ENCODE measurements around the gene NNT.
"Not testable (repeated sequence)": the region's sequence is repeated elsewhere in the genome, so short reads cannot be mapped to it uniquely, and the experiment has no call there.

The NNT gene

DNA sequence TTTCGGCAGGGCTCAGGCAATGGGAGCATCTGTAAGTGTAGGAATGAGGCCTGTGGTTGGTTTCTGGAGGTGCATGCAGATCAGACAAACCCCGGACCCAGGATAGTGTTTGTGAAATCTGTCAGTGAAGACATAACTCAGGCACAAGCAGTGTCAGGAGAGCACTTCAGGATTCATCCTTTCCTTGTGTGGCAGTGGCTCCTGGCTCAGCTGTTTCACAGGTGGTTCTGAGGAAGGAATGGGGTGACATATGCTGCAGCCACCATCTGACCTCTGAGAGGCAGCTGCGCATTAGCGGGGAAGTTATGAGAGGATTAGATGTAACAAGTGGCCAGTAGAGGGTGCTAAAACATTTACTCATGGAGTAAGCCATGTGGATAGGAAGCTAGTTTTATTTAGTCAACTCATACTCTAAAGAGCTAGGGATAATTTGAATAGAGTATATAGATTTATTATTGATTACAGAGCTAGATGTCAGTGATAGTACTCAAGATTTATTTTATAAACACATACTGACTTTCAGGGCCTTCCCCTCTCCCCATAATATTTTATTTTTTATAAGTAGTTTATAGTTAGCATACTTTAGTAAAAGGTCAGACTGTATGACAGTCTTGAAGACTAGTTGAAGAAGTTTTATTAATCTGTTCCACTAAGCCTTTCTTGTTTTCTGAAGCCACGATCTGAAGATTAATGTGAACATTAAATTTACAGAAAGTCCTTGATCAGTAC, 28.4 kb downstream of the NNT start:
- no peak for DNase-seq

DNA sequence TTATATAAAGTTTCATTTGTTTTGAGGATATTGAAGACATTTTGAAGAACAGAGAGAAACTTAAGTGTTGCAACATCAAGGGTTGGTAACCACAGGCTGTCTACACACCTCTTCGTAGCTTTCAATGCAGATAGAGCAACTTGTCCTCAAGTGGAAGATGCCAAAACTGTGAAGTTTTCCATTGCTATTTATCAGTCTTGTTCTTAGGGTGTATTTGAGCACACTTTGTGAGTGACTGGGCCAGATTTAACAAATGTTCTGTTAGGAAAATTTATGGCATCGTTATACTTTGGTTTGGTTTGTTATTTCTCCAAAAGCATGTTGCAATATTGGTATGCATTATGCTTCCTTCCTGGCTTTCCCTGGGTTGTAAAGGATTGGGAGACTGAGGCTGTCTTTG, 31.6 kb downstream of the NNT start:
- DNase-seq = no peak

DNA sequence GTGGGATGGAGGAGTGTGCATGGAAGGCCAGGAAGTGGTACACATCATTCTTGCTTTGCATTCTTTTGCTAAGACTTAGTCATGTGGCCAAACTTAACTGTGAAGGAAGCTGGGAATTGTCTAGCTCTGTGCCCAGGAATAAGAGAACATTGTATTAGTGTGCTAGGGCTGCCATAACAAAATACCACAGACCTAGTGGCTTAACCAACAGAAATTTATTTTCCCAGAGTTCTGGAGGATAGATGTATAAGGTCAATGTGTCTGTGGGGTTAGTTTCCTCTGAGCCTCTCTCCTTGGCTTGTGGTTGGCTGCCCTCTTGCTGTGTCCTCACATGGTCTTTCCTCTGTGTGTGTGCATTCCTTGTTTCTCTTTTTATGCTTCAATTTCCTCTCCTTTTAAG, 32.4 kb downstream of the NNT start:
- DNase-seq = no peak

DNA sequence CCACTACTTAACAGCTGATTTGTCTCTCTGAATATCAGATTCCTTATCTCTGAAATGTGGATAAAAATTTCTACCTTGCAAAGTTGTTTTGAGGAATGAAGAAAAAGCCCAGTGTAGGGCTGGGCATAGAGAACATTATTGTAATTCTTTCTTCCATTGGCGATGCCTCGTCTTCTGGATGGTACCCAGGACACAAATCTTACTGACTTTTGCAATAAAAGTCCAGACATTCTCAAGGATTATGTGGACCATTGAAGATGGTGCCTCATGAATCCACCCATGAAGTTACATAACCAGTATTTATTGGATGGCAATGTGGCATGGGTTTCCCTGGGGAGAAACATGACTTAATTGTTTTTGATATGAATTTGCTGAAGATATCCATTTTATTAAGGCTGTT, 33.1 kb downstream of the NNT start:
- no peak for DNase-seq

DNA sequence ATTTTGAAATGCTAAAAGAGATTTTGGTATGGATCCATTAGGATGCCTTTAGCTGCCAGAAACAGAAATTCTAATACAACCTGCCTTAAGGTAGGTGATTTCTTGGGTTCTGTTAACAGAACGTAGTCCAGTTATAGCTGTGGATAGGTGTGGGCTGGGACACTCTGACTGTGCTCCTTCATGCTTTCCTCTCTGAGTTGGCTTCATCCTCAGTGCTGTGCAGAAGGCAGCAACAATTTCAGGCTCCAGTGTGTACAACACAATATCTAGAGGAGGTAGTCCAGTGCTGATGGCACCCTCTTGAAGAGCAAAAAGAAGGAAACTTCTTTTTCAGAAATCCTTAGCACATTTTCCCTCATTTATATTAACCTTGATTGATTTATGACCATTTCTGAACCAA, 34.4 kb downstream of the NNT start:
- DNase-seq = no peak

DNA sequence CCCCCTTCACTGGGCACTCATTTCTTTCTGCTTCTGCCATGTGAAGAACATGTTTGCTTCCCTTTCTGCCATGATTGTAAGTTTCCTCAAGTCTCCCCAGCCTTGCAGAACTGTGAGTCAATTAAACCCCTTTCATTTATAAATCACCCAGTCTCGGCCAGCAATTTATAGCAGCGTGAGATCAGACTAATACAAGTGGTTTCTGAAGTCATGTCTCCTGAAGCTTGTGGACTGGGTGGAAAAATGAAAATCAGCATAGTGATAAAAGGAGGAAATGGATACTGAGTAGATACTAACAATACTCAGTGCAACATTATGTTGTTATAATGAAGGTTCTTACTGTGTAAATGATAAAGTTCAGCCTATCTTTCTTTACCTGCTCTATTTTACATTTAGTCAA, 35.1 kb downstream of the NNT start:
- no peak for DNase-seq

DNA sequence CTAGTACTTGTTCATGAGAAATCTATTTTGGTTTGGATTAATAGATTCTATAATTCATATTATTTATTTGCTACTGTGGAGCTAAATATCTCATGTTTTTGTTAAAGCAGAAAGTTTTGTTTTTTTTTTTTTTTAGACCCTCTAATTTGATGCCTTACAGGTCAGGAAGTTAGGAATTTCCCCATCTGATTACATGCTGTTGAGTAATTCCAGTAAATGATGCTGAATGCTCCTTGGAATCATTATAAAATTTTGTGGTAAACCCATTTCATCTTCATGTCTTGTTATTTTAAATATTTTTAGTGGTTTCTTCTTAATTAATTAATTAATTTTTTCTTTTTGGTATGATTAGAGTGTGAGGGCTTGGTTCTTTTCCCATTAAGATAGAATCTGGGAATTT, 35.6 kb downstream of the NNT start:
- DNase-seq = no peak

DNA sequence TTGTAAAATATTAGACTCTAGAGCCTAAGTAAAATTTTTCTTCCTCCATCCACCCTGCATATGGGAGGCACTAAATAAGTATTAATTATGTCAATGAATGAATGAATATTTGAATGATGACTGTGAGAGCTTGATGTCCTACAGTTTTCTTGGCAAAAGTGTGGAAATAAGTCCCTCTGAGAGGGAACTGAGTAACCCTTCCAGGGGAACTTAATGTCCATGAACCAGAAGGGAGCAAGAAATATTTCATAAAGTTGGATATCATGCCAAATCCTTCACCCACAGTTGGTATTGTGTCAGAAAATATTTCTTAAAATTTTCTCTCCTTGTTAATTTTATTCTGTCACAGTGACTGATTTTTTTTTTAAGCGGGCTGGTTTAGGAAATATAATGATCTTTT, 36.6 kb downstream of the NNT start:
- no peak for DNase-seq

DNA sequence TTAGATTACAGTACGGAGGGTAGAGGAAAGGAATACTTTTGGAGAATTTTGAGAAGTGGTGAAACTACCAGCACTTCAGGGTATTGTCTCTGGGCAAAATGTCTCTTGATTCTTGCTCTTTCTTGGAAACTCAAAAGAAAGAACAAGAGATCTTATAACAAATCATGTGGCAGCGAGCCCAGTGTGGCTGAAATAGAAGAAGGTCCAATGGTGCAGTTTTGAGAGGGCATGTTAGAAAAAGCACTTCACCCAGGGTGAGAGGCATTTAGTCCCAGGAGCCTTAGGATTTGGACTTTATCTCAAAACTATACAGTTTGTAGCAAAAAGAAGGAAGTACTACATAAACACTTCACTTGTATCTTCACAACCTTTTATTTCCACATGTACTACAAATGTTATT, 39.4 kb downstream of the NNT start:
- DNase-seq = no peak

DNA sequence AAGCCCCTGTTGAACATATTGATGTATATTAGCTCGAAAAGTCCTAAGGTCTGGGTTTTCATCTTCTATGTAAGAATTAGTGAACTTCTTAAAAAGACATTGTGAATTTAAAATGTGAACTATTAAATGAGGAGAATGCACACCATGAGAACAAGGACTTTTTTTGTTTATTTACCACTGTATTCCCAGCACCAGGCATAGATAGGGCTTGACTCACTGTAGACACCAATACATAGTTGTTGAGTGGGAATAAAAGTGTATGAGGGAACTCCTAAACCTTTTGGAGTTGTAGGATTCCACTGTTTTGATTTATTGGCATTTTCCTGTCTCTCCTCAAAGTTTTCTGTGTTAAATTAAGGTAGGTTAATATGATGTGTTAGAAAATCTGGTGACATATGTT, 40.3 kb downstream of the NNT start:
- no peak for DNase-seq

DNA sequence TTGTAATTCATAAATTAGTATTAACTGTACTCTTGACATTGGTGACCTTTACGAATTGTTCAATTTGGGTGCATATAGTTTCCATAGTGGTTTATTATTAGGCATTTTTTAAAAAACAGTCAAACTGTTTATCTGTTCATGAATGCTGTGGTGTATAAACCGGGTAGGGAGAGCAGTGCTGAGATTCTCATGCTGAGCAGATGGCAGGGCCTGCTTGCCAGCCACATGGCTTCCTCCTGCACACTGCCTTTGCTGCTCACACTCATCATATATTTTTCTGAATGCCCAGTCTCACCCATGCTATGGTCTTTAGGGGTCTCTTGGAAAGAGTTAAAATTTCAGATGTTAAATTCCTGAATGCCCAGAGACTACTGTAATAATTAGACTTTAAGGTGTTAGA, 40.8 kb downstream of the NNT start:
- DNase-seq = no peak

DNA sequence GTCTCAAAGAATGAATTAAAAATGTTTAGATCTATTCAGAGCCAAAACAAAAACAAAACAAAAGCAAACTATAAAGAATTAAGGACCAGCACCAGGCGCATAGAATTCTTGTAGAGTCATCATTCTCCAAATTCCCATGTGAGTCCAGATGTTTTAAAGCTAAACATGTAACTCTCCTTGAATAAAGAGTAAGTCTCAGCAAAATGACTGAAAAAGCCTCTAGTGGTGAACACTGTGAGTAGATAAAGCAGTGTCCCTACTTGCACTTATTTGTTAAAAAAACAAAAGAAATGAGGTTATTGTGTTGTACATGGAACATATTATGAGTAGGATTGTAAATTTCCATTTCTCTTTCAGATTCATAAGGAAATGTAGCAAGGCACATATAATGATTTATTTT, 44.0 kb downstream of the NNT start:
- DNase-seq = no peak

DNA sequence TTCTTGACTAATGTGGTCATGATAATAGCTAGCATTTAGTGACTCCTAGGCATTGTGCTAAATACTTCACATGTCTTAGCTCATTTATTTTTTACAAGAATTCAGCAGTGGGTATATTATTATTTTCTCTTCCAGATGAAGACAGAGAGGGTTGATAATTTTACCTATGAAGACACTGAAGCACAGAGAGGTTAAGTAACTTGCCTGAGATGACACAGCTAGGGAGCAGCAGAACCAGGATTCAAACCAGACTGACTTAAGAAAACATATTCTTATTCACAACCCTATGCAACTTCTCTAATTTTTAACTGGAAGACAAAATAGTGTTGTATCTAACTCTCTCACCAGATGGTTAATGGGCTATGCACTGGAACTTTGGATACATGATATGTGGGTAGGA, 44.8 kb downstream of the NNT start:
- DNase-seq = no peak

DNA sequence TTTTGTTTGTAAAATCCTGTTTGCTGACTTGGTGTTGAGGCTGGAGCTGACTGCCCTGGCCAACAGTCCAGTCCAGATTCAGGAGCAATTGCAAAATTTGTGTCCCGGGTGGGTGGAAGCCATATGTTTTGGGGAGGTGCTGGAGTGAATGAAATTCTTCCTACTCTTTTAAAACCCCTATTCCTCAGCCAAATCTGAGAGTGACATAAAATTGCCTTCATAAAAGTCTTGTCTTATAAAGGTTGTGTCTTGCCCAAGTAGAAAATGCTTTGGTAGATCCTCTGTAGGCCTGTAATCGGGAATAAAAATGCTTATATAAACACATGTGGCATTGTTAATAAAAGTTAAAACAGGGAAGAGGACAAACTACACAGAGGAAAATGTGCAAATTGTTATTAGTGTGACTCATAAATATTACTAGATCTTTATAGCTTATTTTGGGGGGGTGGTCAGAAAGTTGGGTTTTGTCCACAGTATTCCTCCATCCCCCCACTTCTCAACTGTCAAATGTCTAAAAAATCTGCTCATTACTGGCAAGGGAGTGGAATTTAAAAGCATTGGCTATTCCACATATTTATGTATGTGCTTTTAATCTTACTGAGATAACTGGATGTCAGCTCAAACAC, 45.6 kb downstream of the NNT start:
- no peak for DNase-seq

DNA sequence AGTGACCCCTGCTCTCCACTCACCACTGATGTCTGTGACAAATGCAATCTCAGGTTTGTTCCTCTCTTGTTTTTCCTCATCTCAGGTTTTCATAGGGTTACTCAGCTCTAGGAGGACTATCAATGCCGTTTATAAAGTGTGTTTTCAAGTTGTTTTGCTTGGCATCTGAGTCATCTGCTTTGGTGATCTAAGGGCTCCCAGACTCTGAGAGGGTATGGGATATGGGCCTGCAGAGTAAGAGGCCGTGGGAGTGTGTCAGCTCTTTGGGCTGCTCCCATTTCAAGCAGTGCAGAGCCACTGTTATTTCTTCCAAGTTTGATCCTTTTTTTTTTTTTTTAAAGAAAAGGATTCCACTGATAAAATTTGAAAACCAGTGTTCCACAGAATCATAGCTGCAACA, 46.3 kb downstream of the NNT start:
- DNase-seq = no peak

DNA sequence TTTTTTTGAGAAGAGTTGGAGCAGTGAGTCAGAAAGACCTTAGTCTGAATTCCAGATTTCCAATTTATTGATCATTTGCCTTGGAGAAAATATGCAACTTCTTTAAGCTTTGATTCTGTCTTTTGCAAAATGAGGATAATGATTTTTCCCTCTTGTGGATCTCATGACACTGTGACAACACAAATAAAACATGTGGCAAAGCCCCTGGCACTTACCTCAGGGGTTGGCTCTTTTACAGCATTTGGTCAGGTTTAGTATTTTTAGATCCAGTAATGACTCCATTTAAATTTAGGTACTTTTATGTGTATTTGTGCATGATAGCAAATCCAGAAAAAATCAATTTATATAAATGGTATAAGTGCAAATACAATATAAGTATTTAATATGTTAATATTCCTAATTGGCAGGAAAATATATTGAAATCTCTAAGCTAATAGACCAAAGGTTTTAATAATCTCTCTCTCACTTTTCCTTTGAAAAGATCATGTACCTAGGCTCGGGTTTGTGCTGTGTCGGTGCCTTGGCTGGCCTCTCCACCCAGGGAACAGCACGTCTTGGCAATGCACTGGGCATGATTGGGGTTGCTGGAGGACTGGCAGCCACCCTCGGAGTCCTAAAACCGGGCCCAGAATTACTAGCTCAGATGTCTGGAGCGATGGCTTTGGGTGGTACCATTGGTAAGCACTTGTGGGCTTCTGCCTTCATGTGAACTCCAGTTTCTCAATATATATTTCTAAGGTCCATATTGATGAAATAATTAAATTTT, 49.7 kb downstream of the NNT start:
- no peak for DNase-seq

DNA sequence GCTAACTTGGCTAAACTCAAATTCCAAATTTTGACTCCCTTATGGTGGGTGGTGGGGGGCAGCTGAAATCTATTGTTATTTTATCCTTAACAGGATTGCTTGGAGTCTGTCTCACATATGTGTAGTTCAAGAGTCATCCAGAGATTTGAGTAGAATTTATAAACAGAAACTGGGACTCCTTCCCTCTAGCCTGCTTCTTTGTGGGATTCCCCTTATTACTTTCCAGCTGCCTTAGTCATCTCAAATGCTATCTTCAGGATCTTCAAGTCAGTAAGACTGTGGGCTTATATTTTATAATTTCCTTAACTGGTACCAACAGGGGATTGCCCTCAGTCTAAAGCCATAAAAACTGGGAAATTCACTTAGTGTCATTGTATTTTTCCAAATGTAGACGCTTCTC, 55.5 kb downstream of the NNT start:
- no peak for DNase-seq

DNA sequence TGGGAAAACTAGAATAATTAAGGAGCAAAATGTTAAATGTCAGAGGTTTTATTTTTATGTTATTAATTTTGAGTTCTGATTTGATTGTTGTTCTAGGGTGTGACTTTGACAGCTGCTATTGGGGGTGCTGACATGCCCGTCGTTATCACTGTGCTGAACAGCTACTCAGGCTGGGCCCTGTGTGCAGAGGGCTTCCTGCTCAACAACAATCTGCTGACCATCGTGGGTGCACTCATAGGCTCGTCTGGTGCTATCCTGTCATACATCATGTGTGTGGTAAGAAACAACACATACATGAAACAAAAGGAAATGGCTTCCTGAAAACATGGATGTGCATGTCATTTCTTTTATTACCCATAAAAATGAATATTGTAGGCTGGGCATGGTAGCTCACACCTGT, 56.1 kb downstream of the NNT start:
- no peak for DNase-seq

DNA sequence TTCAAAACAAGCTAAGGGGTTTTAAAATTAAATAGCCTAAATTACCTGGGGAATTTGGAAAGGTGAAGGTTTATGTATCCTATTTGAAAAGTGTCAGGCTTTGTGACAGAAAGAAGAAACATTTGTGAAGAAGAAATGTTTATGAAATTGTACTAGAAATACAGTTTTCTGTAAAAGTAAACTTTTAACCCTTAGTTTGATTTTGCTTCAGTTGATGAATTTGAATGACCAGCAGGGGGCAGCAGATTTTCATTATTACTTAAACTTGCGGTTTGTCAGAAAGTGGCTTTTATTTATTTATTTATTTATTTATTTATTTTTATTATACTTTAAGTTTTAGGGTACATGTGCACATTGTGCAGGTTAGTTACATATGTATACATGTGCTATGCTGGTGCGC, 58.1 kb downstream of the NNT start:
- DNase-seq = no peak

DNA sequence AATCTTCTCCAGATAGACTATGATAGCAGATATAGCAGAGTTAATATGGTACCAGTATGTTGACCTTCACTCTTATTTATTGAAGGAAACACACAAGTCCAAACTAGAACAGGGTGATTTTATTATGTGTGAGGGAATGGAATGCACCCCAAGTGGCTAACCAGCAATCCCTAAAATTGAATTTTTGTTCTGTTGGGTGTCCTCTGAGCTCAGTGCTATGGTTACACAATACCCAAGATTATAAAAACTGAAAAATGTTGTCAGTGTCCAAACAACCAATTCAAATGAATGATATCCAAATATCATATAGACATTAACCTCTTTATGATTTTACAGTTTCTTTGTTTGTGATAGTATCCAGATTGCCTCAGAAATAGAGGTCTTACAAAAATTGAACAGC, 60.9 kb downstream of the NNT start:
- DNase-seq = no peak

DNA sequence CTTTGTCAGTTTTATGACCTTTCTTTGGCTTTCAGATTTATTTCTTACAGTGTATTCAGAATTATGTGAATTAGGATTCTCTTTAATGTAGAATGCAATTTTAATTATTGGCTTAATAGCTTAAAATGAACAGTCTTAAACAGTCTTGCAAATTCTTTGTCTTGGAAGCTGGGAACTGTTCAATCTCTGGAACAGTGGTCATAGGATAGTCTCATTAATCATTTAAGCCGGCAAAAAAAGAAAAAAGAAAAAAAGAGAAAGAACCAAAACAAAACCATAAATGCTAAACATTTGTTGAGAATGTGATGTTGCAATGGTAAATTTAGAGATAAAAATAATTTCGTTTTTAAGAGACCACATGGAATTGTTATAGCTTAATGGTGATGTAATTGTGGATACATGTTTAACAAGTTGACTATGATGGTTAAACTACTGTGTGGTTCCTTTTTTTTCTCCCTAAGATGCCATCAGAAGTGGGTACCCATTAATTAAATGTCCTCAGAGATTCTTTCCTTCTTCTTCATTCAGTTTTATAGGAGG, 61.6 kb downstream of the NNT start:
- no peak for DNase-seq

DNA sequence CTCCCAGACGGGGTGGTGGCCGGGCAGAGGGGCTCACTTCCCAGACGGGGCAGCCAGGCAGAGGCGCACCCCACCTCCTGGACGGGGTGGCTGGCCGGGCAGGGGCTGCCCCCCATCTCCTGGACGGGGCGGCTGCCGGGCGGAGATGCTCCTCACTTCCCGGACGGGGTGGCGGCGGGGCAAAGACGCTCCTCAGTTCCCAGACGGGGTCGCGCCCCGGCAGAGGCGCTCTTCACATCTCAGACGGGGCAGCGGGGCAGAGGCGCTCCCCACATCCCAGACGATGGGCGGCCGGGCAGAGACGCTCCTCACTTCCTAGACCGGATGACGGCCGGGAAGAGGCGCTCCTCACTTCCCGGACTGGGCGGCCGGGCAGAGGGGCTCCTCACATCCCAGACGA, 62.8 kb downstream of the NNT start:
- not testable (repeated sequence) for DNase-seq

DNA sequence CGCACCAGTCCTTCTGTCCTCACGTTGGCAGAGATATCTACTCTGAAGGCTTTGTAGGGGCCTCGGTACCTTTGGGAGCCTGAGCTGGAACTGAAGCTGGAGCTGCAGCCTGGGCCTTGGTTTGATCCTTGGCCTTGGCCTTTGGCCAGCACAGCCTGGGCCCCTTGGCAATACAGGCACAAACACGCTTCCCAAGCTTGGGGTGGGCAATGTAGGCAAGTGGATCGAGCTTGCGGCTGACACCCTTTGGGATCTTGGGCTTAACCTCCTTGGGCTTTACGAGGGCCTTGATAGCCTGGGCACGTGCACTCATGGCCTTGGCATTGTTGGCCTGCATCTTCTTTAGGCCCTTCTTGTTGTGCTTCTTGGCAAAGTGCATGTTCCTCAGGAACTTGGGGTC, 63.7 kb downstream of the NNT start:
- DNase-seq = not testable (repeated sequence)

DNA sequence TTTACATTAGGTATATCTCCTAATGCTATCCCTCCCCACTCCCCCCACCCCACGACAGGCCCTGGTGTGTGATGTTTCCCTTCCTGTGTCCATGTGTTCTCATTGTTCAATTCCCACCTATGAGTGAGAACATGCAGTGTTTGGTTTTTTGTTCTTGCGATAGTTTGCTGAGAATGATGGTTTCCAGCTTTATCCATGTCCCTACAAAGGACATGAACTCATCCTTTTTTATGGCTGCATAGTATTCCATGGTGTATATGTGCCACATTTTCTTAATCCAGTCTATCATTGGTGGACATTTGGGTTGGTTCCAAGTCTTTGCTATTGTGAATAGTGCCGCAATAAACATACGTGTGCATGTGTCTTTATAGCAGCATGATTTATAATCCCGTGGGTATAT, 64.4 kb downstream of the NNT start:
- not testable (repeated sequence) for DNase-seq

All from activated CD8-positive, alpha-beta memory T cell treated with anti-CD3 and anti-CD28 coated beads, Interleukin-2, amount 50 U/mL, for 48 hours (primary cell).